HepG2 (cell line): ENCODE data around the gene TRNP1. TPM values are rescaled to one million over a fixed set of nuclear protein-coding genes. Genes with fewer than 3 reads are reported as not detected.
A peak's percentile ranks its signal among the peaks of the same experiment; 100 is the strongest.

Experiments used
- ATAC-seq: fragments of 200-7000 bp; cut with Tn5 transposase; 3 replicates; pipeline ENCODE4 v1.9.1; 2020; ENCODE audit warnings: mild to moderate bottlenecking, moderate library complexity
- BruUV-seq: library from RNA; stranded (reverse); fragments of 400-500 nt; replicated peaks from 2 replicates; lab custom pipeline; 2021; lab: Mats Ljungman, UMichigan
- CTCF ChIA-PET: fragments of 300-600 bp; formaldehyde crosslinking; extraction: SDS; loops from one replicate; lab custom pipeline; 2021; ENCODE audit warnings: low total read pairs, inconsistent platforms, low intra/inter-chr PET ratio; lab: Yijun Ruan, JAX
- POLR2A ChIA-PET: fragments of 350-600 bp; sonication (Branson Sonifier 250); formaldehyde crosslinking; loops from one replicate; lab custom pipeline; 2020; ENCODE audit warnings: antibody characterized with exemption, inconsistent platforms; lab: Yijun Ruan, JAX
- DNase-seq: peaks from one replicate; pipeline ENCODE4 v3.0.0-alpha.2; 2015; ENCODE audit warnings: low spot score
- FAIRE-seq: peaks from 3 replicates; lab custom pipeline; 2011; peaks lifted over from hg19 to GRCh38; lab: Jason Lieb, UNC
- H2AFZ ChIP-seq: one replicate; pipeline ENCODE4 v1.6.1; 2011; ENCODE audit warnings: low read length, inconsistent platforms
- H3K27ac ChIP-seq: fragments of 300-600 bp; 3 replicates; pipeline ENCODE4 v1.8.0; 2011; ENCODE audit warnings: mixed run types, mild to moderate bottlenecking, mixed read lengths, low read length, inconsistent platforms; ENCODE audit not compliant: insufficient read depth; ENCODE audit errors: extremely low read length
- H3K27me3 ChIP-seq, 2 experiments: fragments of 200-600 bp in 1 of 2; 2 replicates in 1 of 2; 3 replicates in 1 of 2; pipeline versions ENCODE4 v1.6.0 to v1.8.0; 2011; ENCODE audit warnings: low read length in 2 of 2, mild to moderate bottlenecking in 2 of 2, moderate library complexity in 2 of 2, inconsistent platforms in 1 of 2; ENCODE audit not compliant: insufficient read depth in 2 of 2, control insufficient read depth in 1 of 2
- H3K36me3 ChIP-seq, 2 experiments: fragments of 200-600 bp in 1 of 2; replicated peaks in 1 of 2; 2 replicates in 1 of 2; 3 replicates in 1 of 2; pipeline versions ENCODE4 v1.5.1 to v1.8.0; 2011; ENCODE audit warnings: low read length in 2 of 2, inconsistent platforms in 1 of 2; ENCODE audit not compliant: insufficient read depth in 2 of 2, control insufficient read depth in 1 of 2
- H3K4me1 ChIP-seq: 2 replicates; pipeline ENCODE4 v1.5.1; 2012; ENCODE audit warnings: low read length, inconsistent platforms; ENCODE audit not compliant: insufficient read depth
- H3K4me2 ChIP-seq: 2 replicates; pipeline ENCODE4 v1.6.0; 2011; ENCODE audit warnings: low read depth, low read length, inconsistent platforms
- H3K4me3 ChIP-seq, 3 experiments: fragments of 200-600 bp in 1 of 3; sonication (generic), shearing (Covaris generic) in 1 of 3; replicated peaks in 1 of 3; 2 replicates each; pipeline ENCODE4 v1.5.1; 2011 to 2016; ENCODE audit warnings: low read length in 3 of 3, inconsistent platforms in 2 of 3, low read depth in 2 of 3, mild to moderate bottlenecking in 2 of 3, control low read depth in 1 of 3, mixed read lengths in 1 of 3; ENCODE audit not compliant: insufficient read depth in 1 of 3
- H3K79me2 ChIP-seq: one replicate; pipeline ENCODE4 v1.6.1; 2011; ENCODE audit warnings: low read length, inconsistent platforms; ENCODE audit not compliant: insufficient read depth
- H3K9ac ChIP-seq: 2 replicates; pipeline ENCODE4 v1.6.0; 2011; ENCODE audit warnings: mild to moderate bottlenecking, low read depth, low read length, inconsistent platforms; ENCODE audit not compliant: insufficient read depth
- H3K9me3 ChIP-seq: 2 replicates; pipeline ENCODE4 v1.5.1; 2012; ENCODE audit warnings: mild to moderate bottlenecking, low read length
- H4K20me1 ChIP-seq: 2 replicates; pipeline ENCODE4 v1.6.0; 2011; ENCODE audit warnings: inconsistent platforms, mild to moderate bottlenecking, low read length, moderate library complexity; ENCODE audit not compliant: insufficient read depth
- CCAR2 ChIP-seq: fragments of 200-400 bp; formaldehyde crosslinking; optimal IDR thresholded peaks from 2 replicates; pipeline ENCODE3; 2018; ENCODE audit warnings: low read depth, mild to moderate bottlenecking, low read length, moderate library complexity
- CCDC6 ChIP-seq: sonication (generic); formaldehyde crosslinking; IDR thresholded peaks from 2 replicates; pipeline ENCODE4 v1.8.1; 2022; ENCODE audit warnings: mild to moderate bottlenecking, missing genetic modification reagents, moderate library complexity
- EZH2 ChIP-seq: conservative IDR thresholded peaks from 2 replicates; pipeline ENCODE4 v1.6.1; 2012; ENCODE audit warnings: mild to moderate bottlenecking, low read depth, low read length, moderate library complexity
- MBNL3 ChIP-seq: fragments of 250-450 bp; sonication (Bioruptor Pico); conservative IDR thresholded peaks from 2 replicates; pipeline ENCODE4 v1.8.0; 2022; ENCODE audit warnings: mild to moderate bottlenecking, inconsistent platforms
- PHB2 ChIP-seq: fragments of 450-650 bp; IDR thresholded peaks from 2 replicates; pipeline ENCODE4 v1.6.1; 2018; ENCODE audit not compliant: partially characterized antibody
- ZNF256 ChIP-seq: sonication (generic); formaldehyde crosslinking; conservative IDR thresholded peaks from 2 replicates; pipeline ENCODE4 v1.4.0; 2020; ENCODE audit warnings: missing genetic modification reagents
- ZNF30 ChIP-seq: sonication (generic); formaldehyde crosslinking; IDR thresholded peaks from 2 replicates; pipeline ENCODE4 v1.5.0; 2020; ENCODE audit warnings: mild to moderate bottlenecking, missing genetic modification reagents
- ZNF564 ChIP-seq: sonication (generic); formaldehyde crosslinking; IDR thresholded peaks from 2 replicates; pipeline ENCODE4 v1.8.1; 2023; ENCODE audit warnings: mild to moderate bottlenecking, missing genetic modification reagents
- ZNF597 ChIP-seq: sonication (generic); formaldehyde crosslinking; IDR thresholded peaks from 2 replicates; pipeline ENCODE4 v1.5.0; 2020; ENCODE audit warnings: missing genetic modification reagents
- WGBS: methylation state at CpG from one replicate; pipeline ENCODE4 v1.1.6; 2017; ENCODE audit warnings: low lambda C conversion rate; 5-methylcytosine and 5-hydroxymethylcytosine counted together
- in situ Hi-C: cut with HindIII; loops from 2 replicates; pipeline ENCODE4 v1.10.0; 2017; ENCODE audit warnings: low pct_unique_long_range_greater_than_20kb; ENCODE audit not compliant: extremely low pct_ligation_motif_present
- intact Hi-C: fragments of 100-400 bp; cut with micrococcal nuclease; formaldehyde crosslinking; loops from one replicate; pipeline ENCODE4 v1.10.0; 2022; ENCODE audit not compliant: unreplicated experiment
- polyA plus RNA-seq, 8 experiments: library from polyadenylated mRNA; depleted of rRNA in 3 of 8; stranded (reverse) in 7 of 8; unstranded in 1 of 8; fragments of >200 nt; fragmentation: Illumina TruSeq in 4 of 8; extraction: Trizol in 4 of 8; gene quantifications; 2 replicates each; pipeline versions ENCODE4 v1.2.1 to v1.2.3, GENCODE V29; 2011 to 2016; ENCODE audit warnings: low read depth in 4 of 8, missing spikeins in 1 of 8, mixed read lengths in 1 of 8; ENCODE audit not compliant: insufficient read depth in 1 of 8
- total RNA-seq, 5 experiments: library from RNA; depleted of rRNA; stranded (reverse); fragments of >200 nt; fragmentation: Illumina TruSeq; extraction: Trizol; gene quantifications; 2 replicates each; pipeline ENCODE4 v1.2.3, GENCODE V29; 2016; ENCODE audit warnings: low read depth in 1 of 5

Gene TRNP1
- total and polyA plus RNA-seq, 2 of the 13 experiments (the other 11 are each of a cell fraction or from before 2014, with no cell fraction given) = 42.0 to 158 TPM

- no peak for TF ChIP-seq ZNF597
Measured at GRCh38 chr1:27011058-27011764, 17.7 kb downstream of the TRNP1 start (continued).

DNA sequence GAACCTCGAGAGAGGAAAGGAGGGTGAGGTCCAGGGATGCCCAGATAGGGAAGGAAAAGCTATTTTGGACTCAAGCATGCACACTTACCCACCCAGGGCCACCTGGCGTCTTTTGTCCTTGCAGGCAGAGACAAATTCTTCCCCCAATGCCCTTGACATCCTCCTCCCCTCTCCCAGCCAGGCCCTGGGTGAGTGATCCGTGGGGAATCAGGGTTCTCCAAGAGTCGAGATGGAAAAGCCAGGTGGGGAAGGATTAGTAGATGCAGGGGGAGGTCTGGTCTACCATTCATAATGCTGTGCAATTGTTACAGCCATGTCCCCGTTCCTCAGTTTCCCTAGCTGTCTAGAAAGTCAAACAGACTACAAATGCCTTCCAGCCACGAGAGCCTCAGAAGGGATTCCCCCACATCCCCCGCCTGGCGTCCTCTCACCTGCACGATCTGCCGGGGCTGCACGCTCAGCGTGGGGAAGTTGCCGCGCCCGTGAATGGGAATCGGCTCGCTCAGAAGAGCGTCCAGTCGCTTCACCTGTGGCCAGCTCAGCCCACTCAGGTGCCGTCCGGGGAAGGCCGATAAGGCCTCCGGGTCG lies 18.6 kb downstream of the TRNP1 start:
- H3K4me1 ChIP-seq = peaks cover 36% of the 10 kb centered on the region
- H3K27me3 ChIP-seq = peaks cover 2 to 22% of the 10 kb centered on the region in 2 experiments; a peak in 4 of 5 replicates
- CTCF ChIA-PET = no interaction called here
- H4K20me1 ChIP-seq = no peaks in the 10 kb centered on the region
- no peak for TF ChIP-seq CCAR2
- TF ChIP-seq ZNF256 = no peak
- TF ChIP-seq MBNL3 (CRISPR knock-in tag) = no peak
- TF ChIP-seq CCDC6 (CRISPR knock-in tag) = 0 out of 2 replicates have a peak, but pooled peaks have one; percentile 9
- TF ChIP-seq ZNF30 (CRISPR knock-in tag) = 0 out of 2 replicates have a peak, but pooled peaks have one; percentile 31
- no peak for TF ChIP-seq PHB2
- 0 out of 2 replicates have a peak, but pooled peaks have one; percentile 12 for TF ChIP-seq ZNF564 (CRISPR knock-in tag)
- TF ChIP-seq EZH2 = peak; percentile 72; the same call in 1 of the 2 replicates
- H3K9me3 ChIP-seq = no peaks in the 10 kb centered on the region
- peak overlapping the region in 2 of 3 experiments; percentile 30 to 49; a peak in 3 of 6 replicates for H3K4me3 ChIP-seq
- no peaks in the 10 kb centered on the region for H3K79me2 ChIP-seq
- H3K9ac ChIP-seq = no peak overlapping the region
- FAIRE-seq (no peak), DNase-seq (no peak), ATAC-seq (no peak)
- 15% methylated on average over 4 of the region's 24 CpGs for WGBS
- no peak overlapping the region for H2AFZ ChIP-seq
- in situ Hi-C loops = no loop called here
- POLR2A ChIA-PET = interaction anchor here (1.0 to 1.9 kb wide), 8 partner anchors 8 to 45 kb away, joined by 4 to 13 read pairs (median 8); partner anchors contain the start of gene TRNP1
- H3K27ac ChIP-seq = no peak overlapping the region
- peak overlapping the region; percentile 59 for H3K4me2 ChIP-seq
- H3K36me3 ChIP-seq = no peaks in the 10 kb centered on the region
- BruUV-seq = no TSS peak
- intact Hi-C loops = no loop called here
